B cell (primary cell): ENCODE results near the gene FANCC. TPM values are rescaled to one million over a fixed set of nuclear protein-coding genes. Genes with fewer than 3 reads are reported as not detected.

Experiments used
- ATAC-seq: fragments of 200-7000 bp; cut with Tn5 transposase; one replicate; pipeline ENCODE4 v1.10.0; 2021; ENCODE audit warnings: low read depth, mild to moderate bottlenecking, moderate number of reproducible peaks, moderate library complexity
- CTCF ChIA-PET: fragments of 350-600 bp; sonication (Branson Sonifier 250); formaldehyde crosslinking; loops from one replicate; lab custom pipeline; 2021; ENCODE audit warnings: antibody characterized with exemption, inconsistent platforms; lab: Charles Lee
- POLR2A ChIA-PET: fragments of 350-600 bp; sonication (Branson Sonifier 250); formaldehyde crosslinking; loops from one replicate; lab custom pipeline; 2021; ENCODE audit warnings: antibody characterized with exemption; lab: Charles Lee
- DNase-seq: peaks from one replicate; pipeline ENCODE4 v3.0.0; 2013
- H2AFZ ChIP-seq: 2 replicates; pipeline ENCODE4 v1.6.1; 2012; ENCODE audit warnings: mild to moderate bottlenecking, low read depth, low read length; ENCODE audit not compliant: insufficient read depth, poor library complexity, severe bottlenecking
- H3K27ac ChIP-seq, 2 donors: 1 replicate in 1 of 2; 2 replicates in 1 of 2; pipeline ENCODE4 v1.5.1; 2012 to 2013; ENCODE audit warnings: low read length in 2 of 2, mild to moderate bottlenecking in 2 of 2, moderate library complexity in 1 of 2
- H3K27me3 ChIP-seq, 4 experiments: fragments of 200-600 bp in 1 of 4; sonication (generic) in 1 of 4; replicated peaks in 1 of 4; 1 replicate in 2 of 4; 2 replicates in 2 of 4; pipeline versions ENCODE4 v1.6.1 to v1.7.0; 2013 to 2016; ENCODE audit warnings: low read length in 3 of 4, mild to moderate bottlenecking in 2 of 4, mixed read lengths in 1 of 4, moderate library complexity in 1 of 4; ENCODE audit not compliant: insufficient read depth in 4 of 4, control insufficient read depth in 3 of 4; ENCODE audit errors: control extremely low read depth in 1 of 4
- H3K36me3 ChIP-seq, 2 experiments: replicated peaks in 1 of 2; 1 replicate in 1 of 2; 2 replicates in 1 of 2; pipeline versions ENCODE4 v1.6.1 to v1.7.1; 2013; ENCODE audit warnings: low read length in 1 of 2; ENCODE audit not compliant: insufficient read depth in 2 of 2, control insufficient read depth in 1 of 2; ENCODE audit errors: control extremely low read depth in 1 of 2, extremely low read depth in 1 of 2
- H3K4me1 ChIP-seq, 2 donors: fragments of 200-600 bp in 1 of 2; sonication (generic) in 1 of 2; 1 replicate in 1 of 2; 2 replicates in 1 of 2; pipeline versions ENCODE4 v1.5.1 to v1.6.1; 2013 to 2017; ENCODE audit warnings: low read length in 2 of 2; ENCODE audit not compliant: control insufficient read depth in 2 of 2, insufficient read depth in 2 of 2
- H3K4me2 ChIP-seq: replicated peaks from 2 replicates; pipeline ENCODE3; 2012; ENCODE audit warnings: mild to moderate bottlenecking, low read depth, low read length; ENCODE audit not compliant: poor library complexity, severe bottlenecking
- H3K4me3 ChIP-seq, 5 experiments: fragments of 200-600 bp in 1 of 5; sonication (generic) in 1 of 5; 1 replicate in 3 of 5; 2 replicates in 2 of 5; pipeline versions ENCODE4 v1.5.1 to v1.7.0; 2011 to 2016; ENCODE audit warnings: low read length in 4 of 5, mild to moderate bottlenecking in 4 of 5, low read depth in 2 of 5, control low read depth in 1 of 5, moderate library complexity in 1 of 5; ENCODE audit not compliant: insufficient read depth in 1 of 5; ENCODE audit errors: control extremely low read depth in 1 of 5, extremely low read depth in 1 of 5
- H3K79me2 ChIP-seq: fragments of 200-600 bp; sonication (generic); one replicate; pipeline ENCODE4 v1.6.0; 2016; ENCODE audit warnings: low read length; ENCODE audit not compliant: control insufficient read depth, insufficient read depth
- H3K9ac ChIP-seq: fragments of 200-600 bp; sonication (generic); 2 replicates; pipeline ENCODE4 v1.6.1; 2017; ENCODE audit warnings: mild to moderate bottlenecking, low read length, moderate library complexity
- H3K9me3 ChIP-seq, 3 donors: one replicate each; pipeline versions ENCODE4 v1.6.1 to v1.7.1; 2013; ENCODE audit warnings: low read length in 2 of 3; ENCODE audit not compliant: control insufficient read depth in 2 of 3, insufficient read depth in 1 of 3; ENCODE audit errors: control extremely low read depth in 1 of 3
- H4K20me1 ChIP-seq: 2 replicates; pipeline ENCODE4 v1.6.0; 2012; ENCODE audit warnings: mild to moderate bottlenecking, low read length; ENCODE audit not compliant: insufficient read depth, control insufficient read depth, poor library complexity, severe bottlenecking
- H3K27ac Mint-ChIP-seq: one replicate; pipeline ENCODE4 v1.8.0; 2021; ENCODE audit warnings: mixed read lengths
- H3K27me3 Mint-ChIP-seq: one replicate; pipeline ENCODE4 v1.8.0; 2021; ENCODE audit warnings: mixed read lengths
- H3K4me1 Mint-ChIP-seq: one replicate; pipeline ENCODE4 v1.8.0; 2021; ENCODE audit warnings: mixed read lengths
- H3K4me3 Mint-ChIP-seq: one replicate; pipeline ENCODE4 v1.8.0; 2021; ENCODE audit warnings: mixed read lengths
- H3K9me3 Mint-ChIP-seq: one replicate; pipeline ENCODE4 v1.8.0; 2022; ENCODE audit warnings: mixed read lengths; ENCODE audit not compliant: insufficient read depth
- CTCF ChIP-seq: fragments of 200-600 bp; IDR thresholded peaks from one replicate; pipeline ENCODE4 v1.8.0; 2022; ENCODE audit warnings: antibody characterized with exemption, mild to moderate bottlenecking
- EZH2 ChIP-seq: IDR thresholded peaks from 2 replicates; pipeline ENCODE4 v1.6.1; 2012; ENCODE audit warnings: borderline replicate concordance, low read depth, mild to moderate bottlenecking, moderate library complexity, low read length; ENCODE audit not compliant: insufficient read depth, poor library complexity, severe bottlenecking
- WGBS: methylation state at CpG from one replicate; pipeline ENCODE4 v1.1.5; 2013; ENCODE audit warnings: missing lambda C conversion rate; ENCODE audit not compliant: insufficient coverage; 5-methylcytosine and 5-hydroxymethylcytosine counted together
- intact Hi-C: fragments of 100-400 bp; cut with micrococcal nuclease; formaldehyde crosslinking; loops from one replicate; pipeline ENCODE4 v1.10.0; 2022
- polyA plus RNA-seq: library from polyadenylated mRNA; depleted of rRNA; stranded (reverse); fragments of >200 nt; gene quantifications from 2 replicates; pipeline ENCODE4 v1.2.3, GENCODE V29; 2012
- total RNA-seq, 2 donors: library from RNA; stranded (reverse); fragments of 120-200 nt in 1 of 2; gene quantifications; 1 replicate in 1 of 2; 2 replicates in 1 of 2; pipeline versions ENCODE4 v1.2.3 to v1.2.4, GENCODE V29; 2013 to 2022

The FANCC gene
- total and polyA plus RNA-seq, 2 donors (not counting 1 experiment from before 2014, with no cell fraction given), result 1.8 to 11.1 TPM

- H3K4me1 Mint-ChIP-seq, result no peaks in the 10 kb centered on the region
- intact Hi-C loops, result no loop called here
- H2AFZ ChIP-seq, result no peak overlapping the region
- H3K4me3 ChIP-seq, result no peak overlapping the region
- no peaks in the 10 kb centered on the region for H3K9me3 ChIP-seq
- no peaks in the 10 kb centered on the region for H3K27me3 Mint-ChIP-seq
- H3K4me3 Mint-ChIP-seq, result no peak overlapping the region
- no peak overlapping the region for H3K4me2 ChIP-seq
- no peak overlapping the region for H3K9ac ChIP-seq
- no peak overlapping the region for H3K27ac ChIP-seq
- no peak for TF ChIP-seq EZH2
- no peak for TF ChIP-seq CTCF
- no peaks in the 10 kb centered on the region for H3K4me1 ChIP-seq
- no peak overlapping the region for H3K27ac Mint-ChIP-seq
- H3K27me3 ChIP-seq, result no peaks in the 10 kb centered on the region
- ChIA-PET CTCF (no interaction called here), POLR2A (no interaction called here)
- DNase-seq, result no peak
- H3K79me2 ChIP-seq, result no peaks in the 10 kb centered on the region
- no peaks in the 10 kb centered on the region for H3K36me3 ChIP-seq
- WGBS, result 96% methylated on average over 3 of the region's 7 CpGs
- ATAC-seq, result no peak
- no peaks in the 10 kb centered on the region for H3K9me3 Mint-ChIP-seq
- no peaks in the 10 kb centered on the region for H4K20me1 ChIP-seq
Measured at GRCh38 chr9:95075700-95076099, 241.8 kb downstream of the FANCC start.

GRCh38 chr9:95074632-95075031 is 242.9 kb downstream of the FANCC start:
- Histone ChIP-seq H4K20me1 (no peaks in the 10 kb centered on the region), H3K9ac (no peak overlapping the region), H3K27ac (no peak overlapping the region), H3K4me2 (no peak overlapping the region), H3K4me3 (no peak overlapping the region), H3K9me3 (no peaks in the 10 kb centered on the region), H2AFZ (no peak overlapping the region), H3K36me3 (no peaks in the 10 kb centered on the region), H3K27me3 (no peaks in the 10 kb centered on the region), H3K4me1 (no peaks in the 10 kb centered on the region), H3K79me2 (no peaks in the 10 kb centered on the region)
- DNase-seq (no peak), ATAC-seq (no peak)
- Mint-ChIP-seq H3K27me3 (no peaks in the 10 kb centered on the region), H3K9me3 (no peaks in the 10 kb centered on the region), H3K27ac (no peak overlapping the region), H3K4me1 (no peaks in the 10 kb centered on the region), H3K4me3 (no peak overlapping the region)
- no peak for TF ChIP-seq CTCF
- POLR2A ChIA-PET, result no interaction called here
- intact Hi-C loops, result no loop called here
- CTCF ChIA-PET, result no interaction called here
- 86% methylated on average over 3 of the region's 9 CpGs for WGBS
